ENCODE measurements around the gene LINGO3.

Gene LINGO3

DNA sequence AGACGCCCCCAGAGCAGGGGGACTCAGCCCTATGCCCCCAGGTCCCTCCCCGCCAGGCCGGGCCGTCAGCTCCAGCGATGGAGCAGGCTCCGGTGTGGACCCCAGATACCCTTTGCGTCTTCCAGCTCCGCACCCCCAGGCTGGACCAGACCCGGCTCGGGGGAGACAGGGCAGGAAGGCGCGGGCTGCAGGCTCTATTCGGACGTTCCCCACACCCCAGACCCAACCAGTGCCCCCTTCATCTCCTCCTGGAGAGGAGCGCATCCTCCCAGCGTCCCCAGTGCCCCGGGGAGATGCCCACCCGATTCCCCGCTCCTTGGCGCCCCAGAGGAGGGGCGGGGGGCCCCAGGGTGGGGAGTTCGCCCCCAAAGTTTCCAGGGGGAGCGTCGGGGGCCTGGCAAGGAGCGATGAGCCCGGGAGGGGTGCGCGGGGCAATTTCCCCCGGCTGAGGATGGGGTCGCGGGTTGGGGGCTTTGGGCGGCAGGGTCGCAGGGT lies 389 bp downstream of the LINGO3 start:
- Histone ChIP-seq H3K9ac (ENCODE audit: low read length) (no peak overlapping the region), H3K4me1 (ENCODE audit: control insufficient read depth, insufficient read depth, low read length) (peaks cover 2% of the 10 kb centered on the region), H3K9me3 (ENCODE audit: control insufficient read depth, low read length) (no peaks in the 10 kb centered on the region), H3K36me3 (ENCODE audit: control insufficient read depth, insufficient read depth, low read length) (no peaks in the 10 kb centered on the region), H3K4me3 (ENCODE audit: low read length) (no peak overlapping the region), H3K27me3 (ENCODE audit: control insufficient read depth, insufficient read depth, low read length) (peaks cover 64% of the 10 kb centered on the region)

DNA sequence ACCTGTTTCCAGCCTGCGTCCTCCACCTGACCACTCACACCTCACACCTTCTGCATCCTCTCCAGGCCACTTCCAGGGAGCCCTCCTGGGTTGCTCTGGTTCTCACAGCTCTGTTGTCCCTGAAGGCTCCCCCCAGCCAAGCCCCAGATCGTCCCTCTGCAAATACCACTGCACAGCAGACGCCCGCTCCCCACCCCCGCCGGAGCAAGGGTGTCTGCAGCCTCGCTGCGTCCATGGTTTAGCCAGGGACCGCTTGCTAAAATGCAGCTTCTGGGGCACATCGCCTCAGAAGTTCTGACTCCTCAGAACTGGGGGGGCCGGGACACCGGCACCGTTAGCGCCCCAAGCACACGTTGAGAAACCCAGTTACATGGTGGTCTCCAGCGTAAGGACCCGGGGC lies 983 bp downstream of the LINGO3 start:
- Histone ChIP-seq H3K9ac (ENCODE audit: low read length) (no peak overlapping the region), H3K9me3 (ENCODE audit: control insufficient read depth, low read length) (no peaks in the 10 kb centered on the region), H3K4me1 (ENCODE audit: control insufficient read depth, insufficient read depth, low read length) (peaks cover 7% of the 10 kb centered on the region), H3K27me3 (ENCODE audit: control insufficient read depth, insufficient read depth, low read length) (peaks cover 64% of the 10 kb centered on the region), H3K4me3 (ENCODE audit: low read length) (no peak overlapping the region), H3K36me3 (ENCODE audit: control insufficient read depth, insufficient read depth, low read length) (no peaks in the 10 kb centered on the region)

DNA sequence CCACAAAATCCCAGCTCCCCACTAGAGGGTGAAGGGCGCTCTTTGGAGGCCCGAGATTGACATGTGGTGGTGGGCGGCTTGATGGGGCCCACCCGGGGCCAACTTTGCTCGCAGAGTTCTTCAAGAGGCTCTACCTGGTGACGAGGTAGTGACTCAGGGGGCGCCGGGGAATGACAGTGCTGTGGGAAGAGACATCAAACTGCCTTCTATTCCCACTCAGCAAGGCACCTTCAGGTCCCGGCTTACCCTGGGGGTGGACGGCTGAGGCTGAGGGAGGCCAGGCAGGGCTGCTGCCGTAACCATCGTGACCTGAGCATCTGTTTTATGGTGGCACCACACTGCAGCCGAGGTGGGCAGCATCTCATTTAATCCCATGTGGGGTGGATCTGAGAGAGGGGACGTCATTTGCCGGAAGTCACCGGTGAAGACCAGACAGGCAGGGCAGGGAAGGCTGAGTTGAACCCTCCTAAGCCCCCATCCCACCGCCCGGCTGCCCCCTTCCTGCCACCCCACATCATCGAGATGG lies 1.6 kb downstream of the LINGO3 start:
- no peak overlapping the region for H3K9ac ChIP-seq (ENCODE audit: low read length)
- H3K27me3 ChIP-seq (ENCODE audit: control insufficient read depth, insufficient read depth, low read length), result peaks cover 65% of the 10 kb centered on the region
- H3K4me1 ChIP-seq (ENCODE audit: control insufficient read depth, insufficient read depth, low read length), result peaks cover 7% of the 10 kb centered on the region
- H3K36me3 ChIP-seq (ENCODE audit: control insufficient read depth, insufficient read depth, low read length), result no peaks in the 10 kb centered on the region
- no peak overlapping the region for H3K4me3 ChIP-seq (ENCODE audit: low read length)
- H3K9me3 ChIP-seq (ENCODE audit: control insufficient read depth, low read length), result no peaks in the 10 kb centered on the region

DNA sequence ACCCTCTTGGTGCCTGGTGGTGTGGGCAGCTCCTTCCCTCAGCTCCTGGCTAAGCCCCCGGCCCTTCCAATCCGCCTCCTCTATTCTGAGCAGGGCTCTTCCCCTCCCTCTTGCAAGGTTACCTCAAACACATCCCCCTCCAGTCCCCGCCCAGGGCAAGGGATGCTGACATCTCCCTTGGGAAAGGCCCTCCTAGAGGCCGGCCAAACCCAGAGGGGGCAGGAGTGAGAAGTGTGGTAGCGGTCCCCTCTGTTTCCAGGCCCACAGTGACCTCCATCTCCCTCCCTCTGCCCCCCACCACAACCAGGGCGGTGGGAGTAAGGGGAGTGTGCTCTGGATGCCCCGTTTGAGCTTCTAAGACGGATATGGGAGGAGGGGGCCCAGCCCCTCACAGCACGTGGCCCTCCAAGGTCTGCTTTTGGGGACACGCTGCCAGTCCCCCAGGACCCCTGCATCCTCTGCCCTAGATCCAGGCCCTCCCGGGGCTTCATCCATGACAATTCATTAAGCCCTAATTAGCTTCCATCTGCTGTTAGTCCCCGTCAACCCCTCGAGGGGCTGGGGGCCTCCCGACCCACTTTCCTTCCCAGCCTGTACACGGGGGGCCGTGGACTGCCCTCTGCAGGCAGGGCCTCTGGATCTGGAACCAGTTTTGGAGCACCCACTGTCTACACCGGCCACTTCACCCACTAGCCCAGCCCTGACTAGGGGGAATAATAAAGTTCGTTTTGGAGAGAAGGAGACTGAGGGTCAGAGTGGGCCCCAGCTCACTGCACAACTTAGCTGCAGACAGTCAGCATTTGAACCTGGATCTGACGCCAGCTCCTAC lies 2.3 kb downstream of the LINGO3 start:
- Histone ChIP-seq H3K4me1 (ENCODE audit: control insufficient read depth, insufficient read depth, low read length) (peaks cover 7% of the 10 kb centered on the region), H3K36me3 (ENCODE audit: control insufficient read depth, insufficient read depth, low read length) (no peaks in the 10 kb centered on the region), H3K9ac (ENCODE audit: low read length) (no peak overlapping the region), H3K9me3 (ENCODE audit: control insufficient read depth, low read length) (no peaks in the 10 kb centered on the region), H3K27me3 (ENCODE audit: control insufficient read depth, insufficient read depth, low read length) (peaks cover 69% of the 10 kb centered on the region), H3K4me3 (ENCODE audit: low read length) (no peak overlapping the region)

DNA sequence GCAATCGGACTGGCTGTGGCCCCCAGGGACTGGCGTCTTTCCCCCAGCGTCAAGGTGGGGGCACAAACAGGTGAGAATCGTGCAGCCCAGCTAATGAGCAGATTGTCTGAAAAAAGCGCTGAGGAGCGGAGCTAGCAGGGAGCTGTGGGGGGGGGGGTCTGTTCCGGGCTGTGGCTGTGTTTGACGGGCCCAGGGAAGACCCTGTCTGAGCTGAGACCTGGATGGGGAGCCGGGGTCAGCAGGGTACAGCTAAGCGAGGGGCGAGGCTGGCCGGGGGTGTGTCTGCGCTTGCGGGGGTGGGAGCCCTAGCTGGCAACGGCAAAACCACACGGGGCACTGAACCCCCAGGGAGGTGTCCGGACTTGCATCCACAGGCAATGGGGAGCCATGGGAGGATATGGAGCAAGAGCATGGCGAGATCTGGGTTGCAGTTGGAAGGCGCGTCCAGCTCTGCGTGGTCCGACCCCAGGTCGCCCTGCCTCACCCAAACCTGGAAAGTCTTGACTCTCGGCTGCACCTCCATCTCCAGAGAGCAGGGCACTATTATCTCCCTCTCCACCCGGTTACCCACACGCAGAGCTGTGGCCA lies 4.6 kb downstream of the LINGO3 start:
- Histone ChIP-seq H3K4me3 (ENCODE audit: low read length) (no peak overlapping the region), H3K9ac (ENCODE audit: low read length) (no peak overlapping the region), H3K4me1 (ENCODE audit: control insufficient read depth, insufficient read depth, low read length) (peaks cover 7% of the 10 kb centered on the region), H3K9me3 (ENCODE audit: control insufficient read depth, low read length) (no peaks in the 10 kb centered on the region), H3K36me3 (ENCODE audit: control insufficient read depth, insufficient read depth, low read length) (no peaks in the 10 kb centered on the region), H3K27me3 (ENCODE audit: control insufficient read depth, insufficient read depth, low read length) (peaks cover 58% of the 10 kb centered on the region)

DNA sequence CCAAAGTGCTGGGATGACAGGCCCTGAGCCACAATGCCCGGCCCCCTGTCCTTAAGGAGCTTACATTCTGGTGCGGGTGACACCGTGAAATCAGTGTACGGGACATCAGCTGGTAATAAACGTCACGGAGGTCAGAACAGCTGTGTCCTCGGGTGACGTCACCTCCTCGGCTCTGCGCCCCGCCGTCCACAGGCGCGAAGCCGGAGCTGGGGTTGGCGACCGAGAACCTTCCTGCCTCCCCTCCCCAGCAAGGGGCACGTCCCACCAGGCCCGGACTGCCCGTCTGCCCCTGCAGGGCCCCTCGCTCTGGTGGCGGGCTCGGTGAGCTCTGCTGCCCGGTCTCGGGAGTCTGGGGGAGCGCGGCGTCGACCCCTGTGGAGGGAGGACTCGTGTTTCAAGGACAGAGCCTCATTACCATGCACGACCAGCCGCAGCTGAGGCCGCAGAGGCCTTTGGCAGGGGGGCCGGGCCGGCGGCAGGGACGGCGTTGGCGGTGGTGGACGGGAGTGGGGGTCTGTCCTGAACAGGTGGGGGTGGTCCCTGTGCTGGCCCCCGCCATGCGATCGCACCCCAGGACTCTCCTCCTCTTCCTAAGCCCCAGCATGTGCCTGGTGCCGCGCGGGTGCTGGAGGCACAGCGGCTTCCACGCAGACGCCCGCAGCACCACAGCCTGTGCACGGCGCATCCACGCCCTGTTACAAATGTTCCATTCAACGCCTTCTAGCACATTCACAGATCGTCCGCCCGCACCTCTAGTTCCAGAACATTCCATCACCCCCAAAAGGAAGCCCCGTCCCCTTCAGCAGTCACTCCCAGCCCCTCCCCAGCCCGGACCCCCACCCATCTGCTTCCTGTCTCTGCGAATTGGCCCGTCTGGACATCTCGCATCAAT lies 5.4 kb downstream of the LINGO3 start:
- Histone ChIP-seq H3K27me3 (ENCODE audit: control insufficient read depth, insufficient read depth, low read length) (peaks cover 53% of the 10 kb centered on the region), H3K4me1 (ENCODE audit: control insufficient read depth, insufficient read depth, low read length) (peaks cover 7% of the 10 kb centered on the region), H3K4me3 (ENCODE audit: low read length) (no peak overlapping the region), H3K9me3 (ENCODE audit: control insufficient read depth, low read length) (no peaks in the 10 kb centered on the region), H3K9ac (ENCODE audit: low read length) (no peak overlapping the region), H3K36me3 (ENCODE audit: control insufficient read depth, insufficient read depth, low read length) (no peaks in the 10 kb centered on the region)

DNA sequence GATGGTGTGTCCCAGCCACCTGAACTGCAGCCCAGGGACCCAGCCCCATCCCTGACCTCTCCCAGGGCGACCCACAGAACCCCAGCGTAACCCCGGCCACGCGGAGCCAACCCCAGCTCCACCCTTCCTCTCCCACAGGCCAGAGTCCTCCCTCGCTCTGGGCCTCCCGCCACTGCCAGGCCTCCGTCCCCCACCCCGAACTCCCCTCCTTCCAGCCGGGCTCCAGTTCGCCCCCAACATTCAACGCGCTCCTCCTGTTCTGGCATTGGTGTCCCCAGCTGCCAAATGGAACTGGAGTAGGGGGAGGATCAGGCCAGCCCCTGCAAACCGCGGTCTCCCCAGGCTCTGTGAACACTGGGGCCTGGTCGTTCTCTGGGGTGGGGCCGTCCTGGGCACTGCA lies 7.4 kb downstream of the LINGO3 start:
- H3K4me3 ChIP-seq (ENCODE audit: low read length), result no peak overlapping the region
- peaks cover 42% of the 10 kb centered on the region for H3K27me3 ChIP-seq (ENCODE audit: control insufficient read depth, insufficient read depth, low read length)
- H3K36me3 ChIP-seq (ENCODE audit: control insufficient read depth, insufficient read depth, low read length), result no peaks in the 10 kb centered on the region
- no peaks in the 10 kb centered on the region for H3K9me3 ChIP-seq (ENCODE audit: control insufficient read depth, low read length)
- H3K4me1 ChIP-seq (ENCODE audit: control insufficient read depth, insufficient read depth, low read length), result peaks cover 7% of the 10 kb centered on the region
- H3K9ac ChIP-seq (ENCODE audit: low read length), result no peak overlapping the region

DNA sequence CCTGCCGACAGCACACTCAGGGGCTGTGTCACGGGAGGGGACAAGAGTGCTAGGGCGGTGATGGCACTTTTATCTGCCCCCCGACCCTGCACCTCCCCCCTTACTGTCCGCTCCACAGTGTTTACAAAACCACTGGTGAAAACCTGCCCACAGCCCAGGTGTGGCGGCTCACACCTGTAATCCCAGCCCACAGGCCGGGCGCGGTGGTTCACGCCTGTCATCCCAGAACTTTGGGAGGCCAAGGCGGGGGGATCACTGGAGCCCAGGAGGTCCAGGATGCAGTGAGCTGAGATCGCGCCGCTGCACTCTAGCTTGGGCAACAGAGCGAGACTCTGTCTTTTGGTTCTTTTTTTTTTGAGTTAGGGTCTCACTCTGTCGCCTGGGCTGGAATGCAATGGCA lies 11.8 kb downstream of the LINGO3 start:
- Histone ChIP-seq H3K4me1 (ENCODE audit: control insufficient read depth, insufficient read depth, low read length) (peaks cover 2% of the 10 kb centered on the region), H3K4me3 (ENCODE audit: low read length) (no peak overlapping the region), H3K9me3 (ENCODE audit: control insufficient read depth, low read length) (no peaks in the 10 kb centered on the region), H3K9ac (ENCODE audit: low read length) (no peak overlapping the region), H3K27me3 (ENCODE audit: control insufficient read depth, insufficient read depth, low read length) (peaks cover 49% of the 10 kb centered on the region), H3K36me3 (ENCODE audit: control insufficient read depth, insufficient read depth, low read length) (no peaks in the 10 kb centered on the region)

DNA sequence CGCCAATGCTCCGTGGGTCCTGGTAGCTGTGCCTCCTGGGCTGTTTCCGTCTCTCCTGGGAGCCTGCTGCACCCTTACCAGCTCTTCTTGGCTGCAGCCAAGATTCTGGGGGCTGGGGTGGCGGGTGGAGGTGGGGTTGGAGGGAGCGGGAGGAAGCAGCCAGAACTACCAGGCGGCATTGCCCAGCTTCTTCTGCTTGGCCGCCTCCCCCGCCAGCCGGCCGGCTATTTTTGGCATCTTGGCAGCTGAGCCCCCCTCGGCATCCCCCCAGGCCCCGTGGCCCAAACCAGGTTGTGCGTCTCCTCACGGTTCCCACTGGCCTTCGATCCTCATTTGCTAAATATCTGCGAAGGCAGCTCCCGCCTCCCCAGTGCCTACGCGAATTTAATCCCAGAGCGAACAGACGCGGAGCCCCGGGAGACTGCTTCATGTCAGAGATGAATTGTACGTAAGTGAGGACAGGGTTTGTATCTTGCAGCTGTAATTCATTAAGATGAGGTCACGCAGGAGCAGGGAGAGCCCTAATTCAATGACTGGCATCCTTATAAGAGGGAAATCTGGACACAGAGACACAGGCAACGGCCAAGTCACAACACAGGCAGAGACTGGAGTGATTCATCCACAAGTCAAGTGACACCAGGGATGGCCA lies 13.1 kb downstream of the LINGO3 start:
- H3K9me3 ChIP-seq (ENCODE audit: control insufficient read depth, low read length), result no peaks in the 10 kb centered on the region
- peaks cover 53% of the 10 kb centered on the region for H3K27me3 ChIP-seq (ENCODE audit: control insufficient read depth, insufficient read depth, low read length)
- no peak overlapping the region for H3K9ac ChIP-seq (ENCODE audit: low read length)
- no peaks in the 10 kb centered on the region for H3K36me3 ChIP-seq (ENCODE audit: control insufficient read depth, insufficient read depth, low read length)
- H3K4me3 ChIP-seq (ENCODE audit: low read length), result no peak overlapping the region
- peaks cover 10% of the 10 kb centered on the region for H3K4me1 ChIP-seq (ENCODE audit: control insufficient read depth, insufficient read depth, low read length)

DNA sequence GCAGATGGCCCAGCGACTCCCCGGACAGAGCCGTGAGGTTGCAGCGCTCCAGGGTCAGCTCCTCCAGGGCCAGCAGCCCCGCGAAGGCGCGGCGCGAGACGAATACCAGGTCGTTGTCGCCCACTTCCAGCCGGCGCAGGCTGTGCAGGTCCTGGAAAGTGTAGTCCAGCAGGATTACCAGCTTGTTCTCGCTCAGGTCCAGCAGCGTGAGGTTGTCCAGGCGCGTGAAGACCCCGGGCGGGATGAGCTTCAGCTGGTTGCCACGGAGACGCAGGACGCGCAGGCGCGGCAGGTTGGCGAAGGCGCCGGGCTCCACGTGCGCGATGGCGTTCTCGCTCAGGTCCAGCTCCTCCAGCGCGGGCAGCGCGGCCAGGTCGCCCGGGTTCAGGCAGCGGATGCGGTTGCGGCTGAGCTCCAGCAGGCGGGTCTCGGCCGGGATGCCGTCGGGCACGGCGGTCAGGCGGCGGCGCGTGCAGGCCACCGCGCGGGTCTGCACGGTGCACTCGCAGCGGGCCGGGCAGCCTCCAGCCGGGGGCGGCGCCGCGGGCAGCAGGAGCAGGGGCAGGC lies 16.7 kb downstream of the LINGO3 start:
- Histone ChIP-seq H3K4me3 (ENCODE audit: low read length) (no peak overlapping the region), H3K27me3 (ENCODE audit: control insufficient read depth, insufficient read depth, low read length) (peaks cover 84% of the 10 kb centered on the region), H3K4me1 (ENCODE audit: control insufficient read depth, insufficient read depth, low read length) (peaks cover 10% of the 10 kb centered on the region), H3K36me3 (ENCODE audit: control insufficient read depth, insufficient read depth, low read length) (no peaks in the 10 kb centered on the region), H3K9me3 (ENCODE audit: control insufficient read depth, low read length) (no peaks in the 10 kb centered on the region), H3K9ac (ENCODE audit: low read length) (no peak overlapping the region)

DNA sequence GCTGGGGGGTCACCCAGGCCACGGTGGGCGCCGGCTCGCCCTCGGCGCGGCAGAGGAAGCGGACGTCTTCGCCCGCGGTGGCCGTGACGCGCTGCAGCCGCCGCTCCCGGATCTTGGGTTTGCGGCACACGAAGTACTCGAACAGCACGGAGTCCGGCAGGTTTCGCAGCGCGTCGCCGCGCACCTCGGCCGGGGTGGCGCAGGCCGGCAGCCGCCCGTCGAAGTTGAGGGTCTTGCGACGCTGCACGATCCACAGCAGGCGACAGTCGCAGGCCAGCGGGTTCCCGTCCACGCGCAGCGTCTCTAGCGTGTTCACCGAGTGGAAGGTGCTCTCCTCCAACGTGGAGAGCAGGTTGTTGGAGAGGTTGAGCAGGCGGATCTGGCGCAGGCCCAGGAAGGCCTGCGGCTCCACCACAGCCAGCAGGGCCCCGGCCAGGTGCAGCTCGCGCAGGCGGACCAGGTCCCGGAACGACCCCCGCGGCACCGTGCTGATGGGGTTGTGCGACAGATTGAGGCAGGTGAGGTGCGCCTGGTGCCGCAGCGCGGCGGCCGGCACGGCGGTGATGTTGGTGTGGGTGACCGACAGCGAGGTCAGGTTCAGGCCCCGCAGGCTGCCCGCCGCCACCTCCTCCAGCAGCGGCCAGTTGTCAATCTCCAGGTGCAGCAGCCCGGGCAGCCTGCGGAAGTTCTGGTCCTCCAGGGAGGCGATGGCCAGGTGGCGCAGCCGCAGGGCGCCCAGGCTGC lies 17.3 kb downstream of the LINGO3 start:
- Histone ChIP-seq H3K36me3 (ENCODE audit: control insufficient read depth, insufficient read depth, low read length) (no peaks in the 10 kb centered on the region), H3K9me3 (ENCODE audit: control insufficient read depth, low read length) (no peaks in the 10 kb centered on the region), H3K4me1 (ENCODE audit: control insufficient read depth, insufficient read depth, low read length) (peaks cover 10% of the 10 kb centered on the region), H3K27me3 (ENCODE audit: control insufficient read depth, insufficient read depth, low read length) (peaks cover 82% of the 10 kb centered on the region), H3K9ac (ENCODE audit: low read length) (no peak overlapping the region), H3K4me3 (ENCODE audit: low read length) (no peak overlapping the region)

Measured in mucosa of stomach (tissue), 1 donor.